GM23248 (cell line): ENCODE measurements around the gene STRA6. TPM values are rescaled to one million over a fixed set of nuclear protein-coding genes. Genes with fewer than 3 reads are reported as not detected.
"Not testable (repeated sequence)": the region's sequence is repeated elsewhere in the genome, so short reads cannot be mapped to it uniquely, and the experiment has no call there.

Experiments
- DNase-seq: peaks from one replicate; pipeline ENCODE4 v3.0.0-alpha.2; 2015
- H2AFZ ChIP-seq: fragments of 200-600 bp; sonication (generic); 2 replicates; pipeline ENCODE4 v1.6.1; 2016; ENCODE audit warnings: antibody characterized with exemption
- H3F3A ChIP-seq: fragments of 200-600 bp; sonication (generic); 2 replicates; pipeline ENCODE4 v1.6.1; 2016; ENCODE audit warnings: mild to moderate bottlenecking, antibody characterized with exemption, mixed run types; ENCODE audit not compliant: insufficient read depth
- H3K27ac ChIP-seq: fragments of 200-600 bp; sonication (generic); 2 replicates; pipeline ENCODE4 v1.5.1; 2016; ENCODE audit warnings: mild to moderate bottlenecking
- H3K27me3 ChIP-seq: fragments of 200-600 bp; sonication (generic); replicated peaks from 2 replicates; pipeline ENCODE4 v1.6.1; 2016; ENCODE audit warnings: mild to moderate bottlenecking; ENCODE audit not compliant: insufficient read depth
- H3K36me3 ChIP-seq: fragments of 200-600 bp; sonication (generic); 2 replicates; pipeline ENCODE4 v1.6.1; 2016; ENCODE audit warnings: low read depth, mild to moderate bottlenecking
- H3K4me1 ChIP-seq: fragments of 200-600 bp; sonication (generic); 2 replicates; pipeline ENCODE4 v1.6.1; 2016; ENCODE audit warnings: mild to moderate bottlenecking; ENCODE audit not compliant: insufficient read depth
- H3K4me2 ChIP-seq: fragments of 200-600 bp; sonication (generic); one replicate; pipeline ENCODE4 v1.6.1; 2016; ENCODE audit warnings: mild to moderate bottlenecking; ENCODE audit not compliant: unreplicated experiment
- H3K4me3 ChIP-seq: fragments of 200-600 bp; sonication (generic); 2 replicates; pipeline ENCODE4 v1.5.1; 2016; ENCODE audit warnings: mild to moderate bottlenecking
- H3K79me2 ChIP-seq: fragments of 200-600 bp; sonication (generic); 2 replicates; pipeline ENCODE4 v1.6.1; 2016; ENCODE audit warnings: mild to moderate bottlenecking; ENCODE audit not compliant: insufficient read depth
- H3K9ac ChIP-seq: fragments of 200-600 bp; sonication (generic); 2 replicates; pipeline ENCODE4 v1.6.1; 2016; ENCODE audit warnings: mild to moderate bottlenecking
- H3K9me2 ChIP-seq: fragments of 200-600 bp; sonication (generic); 2 replicates; pipeline ENCODE4 v1.6.1; 2016; ENCODE audit warnings: mixed run types, mild to moderate bottlenecking, moderate library complexity; ENCODE audit not compliant: insufficient read depth
- H3K9me3 ChIP-seq: fragments of 200-600 bp; sonication (generic); one replicate; pipeline ENCODE4 v1.6.1; 2017; ENCODE audit warnings: low read depth
- H4K20me1 ChIP-seq: fragments of 200-600 bp; sonication (generic); 2 replicates; pipeline ENCODE4 v1.6.0; 2016; ENCODE audit not compliant: insufficient read depth
- EZH2 ChIP-seq: fragments of 200-600 bp; sonication (generic); IDR thresholded peaks from 2 replicates; pipeline ENCODE4 v1.6.1; 2018; ENCODE audit warnings: antibody characterized with exemption, mild to moderate bottlenecking; ENCODE audit not compliant: insufficient read depth, poor library complexity, severe bottlenecking
- EZH2phosphoT487 ChIP-seq: fragments of 200-600 bp; sonication (generic); IDR thresholded peaks from 2 replicates; pipeline ENCODE4 v1.6.1; 2018; ENCODE audit warnings: antibody characterized with exemption, moderate library complexity, mild to moderate bottlenecking, low read depth; ENCODE audit not compliant: insufficient read depth
- WGBS, 2 experiments: methylation state at CpG; one replicate each; pipeline ENCODE4 v1.1.6; 2015 to 2017; ENCODE audit warnings: low lambda C conversion rate in 2 of 2, low coverage in 1 of 2; ENCODE audit errors: missing lambda C conversion rate in 2 of 2; 5-methylcytosine and 5-hydroxymethylcytosine counted together
- in situ Hi-C: fragments of 300-500 bp; cut with MboI; formaldehyde crosslinking; loops from 2 replicates; pipeline ENCODE4 v1.15.0; 2020
- polyA plus RNA-seq: library from polyadenylated mRNA; unstranded; fragments of >200 nt; fragmentation: Nextera tagmentation; extraction: Ambion mirVana; gene quantifications from 2 replicates; pipeline ENCODE4 v1.2.1, GENCODE V29; 2016
- total RNA-seq: library from RNA; depleted of rRNA; stranded (reverse); fragments of >200 nt; shearing (Covaris generic); gene quantifications from 2 replicates; pipeline ENCODE4 v1.2.3, GENCODE V29; 2014

The STRA6 gene
- total and polyA plus RNA-seq, 2 experiments from 2014 or later = not detected

DNA sequence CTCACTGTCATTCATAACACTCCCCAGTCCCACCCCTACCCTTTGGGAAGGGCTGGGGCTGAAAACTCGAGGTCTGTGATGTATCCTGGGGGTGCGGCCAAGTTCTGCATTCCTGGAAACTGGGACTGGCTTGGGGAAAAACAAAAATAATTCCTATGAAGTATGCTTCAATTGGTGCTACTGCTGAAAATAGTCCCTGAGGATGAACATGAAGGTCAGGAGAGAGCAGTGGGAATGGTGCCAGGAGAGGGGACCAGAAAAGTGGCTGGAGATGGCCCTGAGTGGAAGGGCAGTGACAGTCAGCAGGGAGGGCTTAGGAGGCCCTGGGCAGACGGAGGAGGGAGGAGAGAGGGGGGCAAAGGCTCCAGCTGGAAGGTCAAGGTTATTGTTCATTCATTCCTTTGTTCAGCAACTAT lies 33.9 kb downstream of the STRA6 start:
- Histone ChIP-seq H3K9ac (no peak overlapping the region), H3K79me2 (no peaks in the 10 kb centered on the region), H3K9me2 (no peaks in the 10 kb centered on the region), H3F3A (0 out of 2 replicates have a peak, but pooled peaks cover 4% of the 10 kb centered on the region), H3K36me3 (no peaks in the 10 kb centered on the region), H3K4me3 (no peak overlapping the region), H3K4me1 (peaks cover 11% of the 10 kb centered on the region), H3K27ac (no peak overlapping the region), H4K20me1 (no peaks in the 10 kb centered on the region), H3K27me3 (no peaks in the 10 kb centered on the region), H3K9me3 (no peaks in the 10 kb centered on the region), H3K4me2 (no peak overlapping the region), H2AFZ (no peak overlapping the region)
- TF ChIP-seq EZH2 = no peak
- no peak for TF ChIP-seq EZH2phosphoT487
- 41 to 54% methylated on average over 3 of the region's 3 CpGs for WGBS, 2 experiments
- in situ Hi-C loops = no loop called here
- no peak for DNase-seq

GRCh38 chr15:74167891-74168331 lies 34.7 kb downstream of the STRA6 start:
- Histone ChIP-seq H4K20me1 (no peaks in the 10 kb centered on the region), H3K27me3 (no peaks in the 10 kb centered on the region), H3K4me2 (no peak overlapping the region), H3F3A (no peaks in the 10 kb centered on the region), H3K27ac (no peak overlapping the region), H3K9me3 (no peaks in the 10 kb centered on the region), H3K4me3 (no peak overlapping the region), H3K9ac (no peak overlapping the region), H3K36me3 (no peaks in the 10 kb centered on the region), H3K4me1 (peaks cover 4% of the 10 kb centered on the region; the same call in 1 of the 2 replicates), H3K79me2 (no peaks in the 10 kb centered on the region), H3K9me2 (no peaks in the 10 kb centered on the region), H2AFZ (no peak overlapping the region)
- WGBS, 2 experiments = 82 to 87% methylated on average over 4 of the region's 4 CpGs
- no peak for TF ChIP-seq EZH2
- no peak for DNase-seq
- in situ Hi-C loops = no loop called here

DNA sequence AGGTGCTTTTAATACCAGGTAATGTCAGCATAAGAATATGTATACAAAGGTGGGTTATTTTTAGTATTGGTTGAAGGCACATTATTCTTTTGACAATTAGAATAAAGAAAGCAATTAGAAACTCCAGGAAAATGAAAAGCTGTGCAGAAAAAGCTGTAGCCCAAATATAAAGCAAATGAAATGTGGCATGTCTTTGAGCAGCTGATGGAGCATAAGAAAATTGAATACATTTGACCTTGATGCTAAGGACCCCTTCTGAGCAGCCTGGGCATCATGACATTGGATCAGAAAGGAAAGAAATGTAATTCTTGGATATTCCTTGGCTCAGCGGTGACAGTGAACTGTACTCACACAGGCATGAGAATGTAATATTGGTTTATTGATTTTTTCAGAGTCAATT lies 37.1 kb downstream of the STRA6 start:
- no peaks in the 10 kb centered on the region for H3K4me1 ChIP-seq
- no peak overlapping the region for H3K27ac ChIP-seq
- H3K4me3 ChIP-seq = no peak overlapping the region
- no peak for DNase-seq
- H3K27me3 ChIP-seq = no peaks in the 10 kb centered on the region
- H3K9ac ChIP-seq = no peak overlapping the region
- H3K4me2 ChIP-seq = no peak overlapping the region
- H3K79me2 ChIP-seq = no peaks in the 10 kb centered on the region
- TF ChIP-seq EZH2phosphoT487 = no peak
- TF ChIP-seq EZH2 = no peak
- H3K9me3 ChIP-seq = no peaks in the 10 kb centered on the region
- no peaks in the 10 kb centered on the region for H3K36me3 ChIP-seq
- WGBS, 2 experiments = 95 to 100% methylated on average over 1 of the region's 1 CpG
- H3F3A ChIP-seq = no peaks in the 10 kb centered on the region
- no peaks in the 10 kb centered on the region for H3K9me2 ChIP-seq
- in situ Hi-C loops = no loop called here
- H4K20me1 ChIP-seq = no peaks in the 10 kb centered on the region
- no peak overlapping the region for H2AFZ ChIP-seq

- H3K27me3 ChIP-seq, H4K20me1 ChIP-seq, H3K79me2 ChIP-seq, in situ Hi-C loops, H3K9me2 ChIP-seq, H3K4me1 ChIP-seq, H3F3A ChIP-seq, DNase-seq, H3K9me3 ChIP-seq, H2AFZ ChIP-seq, H3K36me3 ChIP-seq, H3K4me3 ChIP-seq, H3K4me2 ChIP-seq, H3K9ac ChIP-seq, H3K27ac ChIP-seq: not testable (repeated sequence)
- 55% methylated on average over 3 of the region's 3 CpGs for WGBS, 2 experiments
These were observed 40.4 kb downstream of the STRA6 start for GRCh38 chr15:74162195-74162536.

GRCh38 chr15:74160390-74160789 lies 42.2 kb downstream of the STRA6 start:
- H3K4me2 ChIP-seq, H3K36me3 ChIP-seq, H2AFZ ChIP-seq, DNase-seq, H3K9me3 ChIP-seq, in situ Hi-C loops, H3K4me1 ChIP-seq, H3K9ac ChIP-seq, H3K4me3 ChIP-seq, H3K27me3 ChIP-seq, H4K20me1 ChIP-seq, H3F3A ChIP-seq, H3K79me2 ChIP-seq, H3K9me2 ChIP-seq, H3K27ac ChIP-seq: not testable (repeated sequence)
- 87 to 90% methylated on average over 3 of the region's 3 CpGs for WGBS, 2 experiments
